T47D (cell line): ENCODE data around the gene CENPP.
"Not testable (repeated sequence)": the region's sequence is repeated elsewhere in the genome, so short reads cannot be mapped to it uniquely, and the experiment has no call there.

Experiments used
- DNase-seq, 2 experiments: peaks; one replicate each; pipeline versions ENCODE4 v3.0.0 to v3.0.0-alpha.2; 2011 to 2012; ENCODE audit warnings: low read depth in 1 of 2, low spot score in 1 of 2
- JUND ChIP-seq: IDR thresholded peaks from 2 replicates; pipeline ENCODE4 v1.6.1; 2012; ENCODE audit warnings: low read depth
- in situ Hi-C: cut with HindIII; loops from 2 replicates; pipeline ENCODE4 v1.10.0; 2016; ENCODE audit warnings: low sequenced_read_pairs, low pct_unique_long_range_greater_than_20kb

The CENPP gene

DNA sequence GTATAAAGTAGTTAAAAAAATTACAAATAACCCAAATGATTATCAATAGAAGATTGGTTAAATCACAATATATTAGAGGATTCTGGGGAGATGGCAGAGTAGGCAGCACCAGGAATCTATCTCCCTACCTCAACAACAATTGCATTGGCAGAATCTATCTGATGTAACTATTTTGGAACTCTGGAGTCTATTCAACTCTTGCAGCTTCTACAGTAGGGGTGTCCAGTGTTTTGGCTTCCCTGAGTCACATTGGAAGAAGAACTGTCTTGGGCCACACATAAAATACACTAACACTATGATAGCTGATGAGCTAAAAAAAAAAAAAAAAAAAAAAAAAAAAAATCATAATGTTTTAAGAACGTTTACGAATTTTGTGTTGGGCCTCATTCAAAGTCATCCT is 239.2 kb downstream of the CENPP start:
- in situ Hi-C loops = no loop called here
- no peak for DNase-seq
- no peak for TF ChIP-seq JUND

GRCh38 chr9:92571871-92572270 is 246.1 kb downstream of the CENPP start:
- DNase-seq, in situ Hi-C loops: not testable (repeated sequence)

- DNase-seq, in situ Hi-C loops: not testable (repeated sequence)
Measured at GRCh38 chr9:92573612-92574011, 247.9 kb downstream of the CENPP start.

DNA sequence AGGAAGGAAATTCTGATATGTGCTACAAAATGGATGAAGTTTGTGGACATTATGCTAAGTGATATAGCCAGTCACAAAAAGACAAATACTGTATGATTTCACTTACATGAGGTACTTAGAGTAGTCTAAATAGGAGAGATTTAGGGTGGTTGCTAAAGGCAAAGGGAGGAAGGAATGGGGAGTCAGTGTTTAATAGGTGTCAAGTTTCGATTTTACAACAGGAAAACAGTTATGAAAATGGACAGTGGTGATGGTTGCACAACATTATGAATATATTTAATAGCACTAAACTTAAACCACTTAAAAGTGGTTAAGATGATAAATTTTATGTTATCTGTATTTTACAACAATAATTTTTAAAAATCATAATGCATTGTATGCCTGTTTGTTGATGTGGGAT is 250.4 kb downstream of the CENPP start:
- in situ Hi-C loops = no loop called here
- DNase-seq = no peak
- TF ChIP-seq JUND = no peak

DNA sequence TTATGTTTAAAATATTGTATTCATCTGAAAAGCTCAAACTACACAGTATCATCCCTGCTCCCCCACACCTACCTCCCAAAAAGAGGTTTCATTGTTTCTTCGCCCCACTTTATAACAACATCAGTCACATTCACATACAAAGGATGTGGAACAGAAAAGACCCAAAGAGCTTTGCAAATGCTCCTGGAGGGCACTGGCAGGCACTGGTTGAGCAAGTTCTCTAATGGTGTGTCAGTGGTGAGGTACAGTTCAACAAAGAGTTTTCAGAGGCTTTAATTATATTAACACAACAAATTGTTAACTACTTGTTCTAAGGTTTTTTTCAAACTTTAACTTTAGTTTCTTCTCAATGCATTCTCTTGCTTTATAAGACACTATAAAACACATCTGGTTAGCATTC is 264.2 kb downstream of the CENPP start:
- in situ Hi-C loops = no loop called here
- no peak for DNase-seq
- no peak for TF ChIP-seq JUND

DNA sequence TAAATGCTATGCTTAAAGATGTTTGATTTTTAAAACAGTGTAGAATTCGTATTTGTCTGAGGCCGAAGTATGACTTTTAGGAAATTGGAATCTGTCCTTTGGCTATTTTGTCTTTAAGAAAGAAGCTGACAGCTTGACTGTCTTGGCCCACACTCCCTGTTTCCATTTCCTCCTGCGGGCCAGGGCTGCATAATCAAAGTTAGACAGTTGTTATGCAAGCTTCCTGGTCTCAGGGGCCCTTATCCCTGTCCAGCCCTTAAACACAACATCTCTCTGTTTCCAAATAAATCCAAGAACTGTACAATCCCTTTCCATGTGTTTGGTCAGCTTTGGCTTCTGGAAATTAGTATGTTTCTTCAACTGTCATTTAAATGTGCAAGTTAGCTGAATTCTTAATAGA is 264.6 kb downstream of the CENPP start:
- DNase-seq = no peak
- TF ChIP-seq JUND = no peak
- in situ Hi-C loops = no loop called here

GRCh38 chr9:92592537-92592936 is 266.8 kb downstream of the CENPP start:
- TF ChIP-seq JUND = no peak
- no peak for DNase-seq
- in situ Hi-C loops = no loop called here

GRCh38 chr9:92592946-92593861 is 267.5 kb downstream of the CENPP start:
- TF ChIP-seq JUND = no peak
- DNase-seq = no peak
- in situ Hi-C loops = no loop called here

DNA sequence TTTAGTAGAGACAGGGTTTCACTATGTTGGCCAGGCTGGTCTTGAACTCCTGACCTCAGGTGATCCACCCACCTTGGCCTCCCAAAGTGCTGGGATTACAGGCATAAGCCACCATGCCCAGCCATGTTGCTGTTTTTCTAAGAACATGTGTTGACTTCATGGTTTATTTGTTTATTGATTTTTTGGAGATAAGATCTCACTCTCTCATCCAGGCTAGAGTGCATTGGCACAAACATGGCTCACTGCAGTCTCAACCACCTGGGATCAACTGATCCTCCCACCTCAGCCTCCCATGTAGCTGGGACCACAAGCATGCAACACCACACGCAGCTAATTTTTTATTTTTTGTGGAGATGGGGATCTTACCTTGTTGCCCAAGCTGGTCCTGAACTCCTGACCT is 269.3 kb downstream of the CENPP start:
- peak in 1 of 2 experiments; percentile 44 for DNase-seq
- in situ Hi-C loops = not testable (repeated sequence)

DNA sequence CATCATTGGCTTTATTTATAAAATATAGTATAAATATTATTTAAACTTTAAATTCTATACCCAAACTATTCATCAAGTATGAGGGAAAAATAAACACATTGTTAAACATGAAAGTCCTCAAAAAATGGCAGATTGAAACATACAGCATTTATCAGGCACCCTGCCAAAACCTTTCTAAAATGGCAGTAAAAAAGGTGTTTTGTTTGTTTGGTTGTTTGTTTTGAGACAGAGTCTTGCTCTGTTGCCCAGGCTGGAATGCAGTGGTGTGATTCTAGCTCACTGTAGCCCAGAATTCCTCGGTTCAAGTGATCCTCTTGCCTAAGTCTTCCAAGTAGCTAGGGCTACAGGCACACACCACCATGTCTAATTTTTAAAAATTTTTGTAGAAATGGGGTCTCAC is 270.2 kb downstream of the CENPP start:
- peak in 1 of 2 experiments; percentile 27 for DNase-seq
- in situ Hi-C loops = no loop called here
- no peak for TF ChIP-seq JUND

DNA sequence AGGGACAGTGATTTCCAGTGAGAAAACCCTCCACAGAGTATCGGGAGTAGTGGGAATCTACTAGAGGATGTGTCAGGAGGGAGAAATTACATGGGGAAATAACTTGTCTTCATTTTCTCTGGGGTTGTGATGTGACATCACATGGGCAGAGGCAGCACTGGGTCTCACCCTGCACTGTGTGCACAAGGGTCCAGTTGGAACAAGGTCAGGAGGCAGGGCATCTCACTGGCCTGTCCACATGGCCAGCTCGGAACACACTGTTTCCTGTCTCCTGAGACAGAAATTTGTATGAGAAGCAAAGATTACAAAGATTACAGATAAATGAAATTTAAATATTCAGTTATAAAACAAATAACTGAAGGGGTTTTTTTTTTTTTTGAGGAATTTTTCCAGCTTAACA is 272.6 kb downstream of the CENPP start:
- no peak for TF ChIP-seq JUND
- DNase-seq = no peak
- in situ Hi-C loops = no loop called here

DNA sequence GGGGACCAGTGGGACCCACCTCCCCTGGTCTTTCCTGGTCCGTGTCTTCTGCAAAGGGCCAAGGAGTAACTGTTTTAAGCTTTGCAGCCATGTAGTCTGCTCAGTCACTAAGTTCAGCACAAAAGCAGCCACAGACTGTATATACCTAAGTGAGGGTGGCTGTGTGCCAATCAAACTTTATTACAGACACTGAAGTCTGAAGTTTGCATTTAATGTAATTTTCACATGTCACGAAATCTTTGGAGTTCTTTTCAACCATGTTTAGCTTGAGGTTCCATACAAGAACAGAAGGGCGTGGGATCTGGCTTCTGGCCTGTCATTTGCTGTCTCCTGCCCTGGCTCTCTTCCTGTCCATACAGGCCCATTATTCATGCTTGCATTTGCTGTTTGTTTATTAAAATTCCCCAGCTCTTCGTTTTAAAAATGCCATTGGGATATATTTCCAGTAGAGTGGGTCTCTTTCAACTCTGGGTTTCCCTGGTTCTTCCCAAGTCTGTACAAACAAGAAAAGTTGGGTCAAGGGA is 274.2 kb downstream of the CENPP start:
- DNase-seq = no peak
- in situ Hi-C loops = no loop called here

GRCh38 chr9:92600462-92601261 is 274.9 kb downstream of the CENPP start:
- in situ Hi-C loops = no loop called here
- peak; percentile 49; the same call in 1 of the 2 replicates for TF ChIP-seq JUND
- DNase-seq = peak in 1 of 2 experiments; percentile 67

More for the DNA sequence above, 274.2 kb downstream of the CENPP start:
- no peak for TF ChIP-seq JUND
